Stimulated activated CD4-positive, alpha-beta T cell treated with anti-CD3 and anti-CD28 coated beads, TNF-alpha, amount 100 ng/mL, for 4 hours (primary cell): ENCODE data around the gene ANO7.

Experiments
- DNase-seq, 3 experiments: peaks; one replicate each; pipeline ENCODE4 v3.0.0-alpha.2; 2020; ENCODE audit warnings: low read depth in 3 of 3

ANO7 gene

GRCh38 chr2:241249654-241250053, 61.2 kb downstream of the ANO7 start:
- no peak for DNase-seq

- DNase-seq, result no peak
Measured at GRCh38 chr2:241252778-241253475, 64.5 kb downstream of the ANO7 start.

GRCh38 chr2:241254904-241255351, 66.5 kb downstream of the ANO7 start:
- DNase-seq, result no peak

GRCh38 chr2:241255542-241256167, 67.2 kb downstream of the ANO7 start:
- no peak for DNase-seq

DNA sequence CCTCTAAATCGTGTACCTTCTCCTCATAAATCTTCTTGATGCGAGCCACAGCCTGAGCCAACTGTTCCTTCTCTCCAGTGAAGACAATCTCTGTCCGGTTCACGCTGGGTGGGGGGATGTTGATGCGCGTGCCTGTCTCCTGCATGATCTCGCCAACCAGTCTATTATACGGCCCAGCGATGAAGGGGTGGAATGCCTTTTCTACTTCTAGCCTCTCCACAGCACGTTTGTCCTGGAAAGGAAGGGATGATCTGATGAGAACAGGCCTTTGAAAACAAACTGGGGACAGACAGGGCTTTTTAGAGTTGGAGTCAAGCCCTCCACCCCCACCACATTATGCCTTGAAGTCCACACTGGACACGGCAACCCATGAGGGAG, 67.7 kb downstream of the ANO7 start:
- DNase-seq, result no peak

- DNase-seq, result no peak
Measured at GRCh38 chr2:241257419-241258032, 69.0 kb downstream of the ANO7 start.

- no peak for DNase-seq
Measured at GRCh38 chr2:241258505-241259280, 70.2 kb downstream of the ANO7 start.

GRCh38 chr2:241260911-241261310, 72.4 kb downstream of the ANO7 start:
- DNase-seq, result no peak

DNA sequence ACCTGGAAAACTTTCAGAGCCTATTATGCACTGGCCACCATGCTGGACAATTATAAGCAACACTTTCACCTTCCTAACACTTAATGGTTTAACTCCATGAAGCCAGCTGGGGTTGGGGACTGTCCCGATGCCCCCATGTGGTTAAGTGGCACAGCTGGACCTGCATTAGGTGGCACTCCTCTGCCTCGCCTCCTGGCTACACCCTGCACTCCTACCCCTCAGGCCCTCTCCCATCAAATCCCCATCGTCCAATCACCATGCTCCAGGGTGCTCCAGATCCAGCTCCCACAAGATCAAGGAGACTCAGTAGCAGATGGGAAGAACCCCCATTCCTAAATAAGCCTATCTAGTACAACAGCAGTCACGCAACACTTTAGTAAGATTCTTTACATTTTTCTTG, 73.2 kb downstream of the ANO7 start:
- DNase-seq, result no peak

- no peak for DNase-seq
Measured at GRCh38 chr2:241263061-241263460, 74.6 kb downstream of the ANO7 start.

DNA sequence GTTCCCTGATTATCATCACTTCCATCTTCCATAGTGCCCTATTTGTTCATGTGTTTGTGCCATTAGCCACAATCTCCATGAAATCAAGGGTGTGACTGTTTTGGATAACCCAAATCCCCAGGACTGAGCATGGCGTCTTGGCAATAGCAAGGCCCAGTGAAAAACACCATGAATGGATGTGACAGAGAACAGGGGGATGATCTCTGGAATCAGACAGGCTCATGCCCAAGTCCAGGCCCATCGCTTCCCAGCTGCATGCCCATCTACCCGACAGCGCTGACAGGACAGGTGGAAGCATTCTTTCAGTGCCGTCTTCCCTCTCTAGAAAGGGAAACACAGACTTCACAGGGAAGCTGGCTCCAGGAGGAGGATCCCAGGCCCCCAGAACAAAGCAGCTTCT, 77.0 kb downstream of the ANO7 start:
- DNase-seq, result no peak

GRCh38 chr2:241267249-241268067, 79.0 kb downstream of the ANO7 start:
- no peak for DNase-seq

GRCh38 chr2:241268306-241268705, 79.8 kb downstream of the ANO7 start:
- DNase-seq, result no peak

GRCh38 chr2:241268716-241269445, 80.4 kb downstream of the ANO7 start:
- DNase-seq, result no peak

GRCh38 chr2:241269707-241270520, 81.4 kb downstream of the ANO7 start:
- no peak for DNase-seq

GRCh38 chr2:241270531-241270930, 82.1 kb downstream of the ANO7 start:
- no peak for DNase-seq

DNA sequence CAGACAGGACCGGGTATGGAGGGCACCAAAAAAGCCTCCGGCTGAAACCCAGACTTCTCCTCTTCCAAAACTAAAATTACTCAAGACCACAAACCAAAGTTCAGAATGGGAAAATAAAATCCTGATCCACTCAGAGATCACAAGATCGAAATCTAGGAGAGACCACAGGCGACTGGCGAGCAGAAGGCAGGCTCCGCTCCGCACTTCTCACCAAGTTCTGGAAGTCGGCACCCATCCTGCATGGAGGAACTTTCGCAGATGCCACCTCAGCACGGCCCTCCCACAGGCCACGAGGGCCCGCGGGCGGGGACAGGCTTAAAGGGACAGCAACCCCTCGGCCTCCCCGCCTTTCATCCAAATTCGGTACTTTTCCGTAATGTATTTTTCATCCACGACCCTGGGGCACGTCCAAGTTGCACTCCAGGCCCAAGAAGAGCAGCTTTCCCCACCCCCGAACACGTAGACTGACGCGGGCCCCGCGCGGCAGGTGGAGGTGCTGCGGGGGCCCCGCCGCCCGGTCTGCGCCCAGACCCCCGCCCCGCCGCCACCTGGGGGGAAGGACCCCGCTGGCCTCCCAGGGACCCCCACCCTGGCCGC, 83.3 kb downstream of the ANO7 start:
- peak; percentile 26 to 35 (median 29) for DNase-seq

GRCh38 chr2:241272303-241273209, 84.1 kb downstream of the ANO7 start:
- DNase-seq, result peak; percentile 12 to 29 (median 26)
